ENCODE results near the gene KCNJ14.

GRCh38 chr19:48450441-48450840 is 4.9 kb upstream of the KCNJ14 start:
- TF ChIP-seq, protein P1, sequence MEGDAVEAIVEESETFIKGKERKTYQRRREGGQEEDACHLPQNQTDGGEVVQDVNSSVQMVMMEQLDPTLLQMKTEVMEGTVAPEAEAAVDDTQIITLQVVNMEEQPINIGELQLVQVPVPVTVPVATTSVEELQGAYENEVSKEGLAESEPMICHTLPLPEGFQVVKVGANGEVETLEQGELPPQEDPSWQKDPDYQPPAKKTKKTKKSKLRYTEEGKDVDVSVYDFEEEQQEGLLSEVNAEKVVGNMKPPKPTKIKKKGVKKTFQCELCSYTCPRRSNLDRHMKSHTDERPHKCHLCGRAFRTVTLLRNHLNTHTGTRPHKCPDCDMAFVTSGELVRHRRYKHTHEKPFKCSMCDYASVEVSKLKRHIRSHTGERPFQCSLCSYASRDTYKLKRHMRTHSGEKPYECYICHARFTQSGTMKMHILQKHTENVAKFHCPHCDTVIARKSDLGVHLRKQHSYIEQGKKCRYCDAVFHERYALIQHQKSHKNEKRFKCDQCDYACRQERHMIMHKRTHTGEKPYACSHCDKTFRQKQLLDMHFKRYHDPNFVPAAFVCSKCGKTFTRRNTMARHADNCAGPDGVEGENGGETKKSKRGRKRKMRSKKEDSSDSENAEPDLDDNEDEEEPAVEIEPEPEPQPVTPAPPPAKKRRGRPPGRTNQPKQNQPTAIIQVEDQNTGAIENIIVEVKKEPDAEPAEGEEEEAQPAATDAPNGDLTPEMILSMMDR (IDR thresholded peaks at IDR 0.05; ENCODE audit: low read depth, low read length): no peak
- TF ChIP-seq EZH2phosphoT487 (IDR thresholded peaks at IDR 0.05; ENCODE audit: low read depth): no peak

Data from OCI-LY3 (cell line).